ENCODE data around the gene LPCAT1.

Gene LPCAT1

DNA sequence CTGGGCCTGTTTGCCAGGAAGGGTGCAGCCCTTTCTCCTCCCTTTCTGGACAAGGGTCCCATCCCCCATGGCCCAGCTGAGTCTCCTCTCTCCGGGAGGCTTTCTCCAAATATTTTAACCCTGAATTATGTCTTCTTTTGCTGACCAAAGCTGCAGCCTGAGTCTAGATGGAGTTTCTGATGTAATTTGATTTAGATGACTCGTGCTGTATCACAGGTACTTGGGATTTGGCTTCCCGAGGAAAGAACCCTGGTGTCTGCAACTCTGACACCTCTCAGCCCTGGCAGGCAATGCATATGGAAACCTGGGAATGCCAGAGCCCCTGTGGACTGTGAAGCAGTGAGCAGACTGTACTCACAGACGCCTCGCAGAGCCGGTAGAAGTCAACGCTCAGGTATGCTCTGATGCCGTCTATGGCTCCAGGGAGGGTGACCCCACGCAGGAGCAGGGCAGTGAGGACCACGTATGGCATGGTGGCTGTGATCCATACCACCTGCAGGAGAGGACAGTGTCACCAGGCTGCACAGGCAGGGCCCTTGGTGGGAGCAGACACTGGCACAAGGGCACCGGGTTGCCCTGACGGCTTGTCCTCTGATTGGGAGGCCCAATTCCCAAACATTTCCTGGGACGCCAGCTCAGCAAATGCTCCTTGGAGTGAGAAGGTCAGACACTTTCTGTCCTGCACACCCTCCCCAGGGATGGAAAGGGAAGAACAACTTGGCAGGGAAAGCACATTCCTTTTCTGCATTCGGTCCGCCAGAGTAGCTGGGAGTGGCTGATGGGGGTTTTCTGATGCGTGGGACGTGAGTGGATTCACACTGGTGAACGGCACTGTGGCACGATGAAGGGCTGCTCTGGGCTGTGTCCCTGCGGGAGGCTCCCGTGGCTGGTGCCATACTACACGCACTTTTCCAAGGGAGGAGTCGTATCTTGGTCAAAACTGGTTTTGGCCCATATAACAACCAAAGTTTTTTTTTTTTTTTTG is 103.3 kb downstream of the LPCAT1 start:
- TF ChIP-seq, protein P1, sequence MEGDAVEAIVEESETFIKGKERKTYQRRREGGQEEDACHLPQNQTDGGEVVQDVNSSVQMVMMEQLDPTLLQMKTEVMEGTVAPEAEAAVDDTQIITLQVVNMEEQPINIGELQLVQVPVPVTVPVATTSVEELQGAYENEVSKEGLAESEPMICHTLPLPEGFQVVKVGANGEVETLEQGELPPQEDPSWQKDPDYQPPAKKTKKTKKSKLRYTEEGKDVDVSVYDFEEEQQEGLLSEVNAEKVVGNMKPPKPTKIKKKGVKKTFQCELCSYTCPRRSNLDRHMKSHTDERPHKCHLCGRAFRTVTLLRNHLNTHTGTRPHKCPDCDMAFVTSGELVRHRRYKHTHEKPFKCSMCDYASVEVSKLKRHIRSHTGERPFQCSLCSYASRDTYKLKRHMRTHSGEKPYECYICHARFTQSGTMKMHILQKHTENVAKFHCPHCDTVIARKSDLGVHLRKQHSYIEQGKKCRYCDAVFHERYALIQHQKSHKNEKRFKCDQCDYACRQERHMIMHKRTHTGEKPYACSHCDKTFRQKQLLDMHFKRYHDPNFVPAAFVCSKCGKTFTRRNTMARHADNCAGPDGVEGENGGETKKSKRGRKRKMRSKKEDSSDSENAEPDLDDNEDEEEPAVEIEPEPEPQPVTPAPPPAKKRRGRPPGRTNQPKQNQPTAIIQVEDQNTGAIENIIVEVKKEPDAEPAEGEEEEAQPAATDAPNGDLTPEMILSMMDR (conservative IDR thresholded peaks at IDR 0.05; ENCODE audit: control insufficient read depth, insufficient read depth, low read depth, low read length): no peak
- DNase-seq (ENCODE audit: low read depth): no peak
- no peak overlapping the region for H3K4me3 ChIP-seq (ENCODE audit: control insufficient read depth, low read depth, low read length)

DNA sequence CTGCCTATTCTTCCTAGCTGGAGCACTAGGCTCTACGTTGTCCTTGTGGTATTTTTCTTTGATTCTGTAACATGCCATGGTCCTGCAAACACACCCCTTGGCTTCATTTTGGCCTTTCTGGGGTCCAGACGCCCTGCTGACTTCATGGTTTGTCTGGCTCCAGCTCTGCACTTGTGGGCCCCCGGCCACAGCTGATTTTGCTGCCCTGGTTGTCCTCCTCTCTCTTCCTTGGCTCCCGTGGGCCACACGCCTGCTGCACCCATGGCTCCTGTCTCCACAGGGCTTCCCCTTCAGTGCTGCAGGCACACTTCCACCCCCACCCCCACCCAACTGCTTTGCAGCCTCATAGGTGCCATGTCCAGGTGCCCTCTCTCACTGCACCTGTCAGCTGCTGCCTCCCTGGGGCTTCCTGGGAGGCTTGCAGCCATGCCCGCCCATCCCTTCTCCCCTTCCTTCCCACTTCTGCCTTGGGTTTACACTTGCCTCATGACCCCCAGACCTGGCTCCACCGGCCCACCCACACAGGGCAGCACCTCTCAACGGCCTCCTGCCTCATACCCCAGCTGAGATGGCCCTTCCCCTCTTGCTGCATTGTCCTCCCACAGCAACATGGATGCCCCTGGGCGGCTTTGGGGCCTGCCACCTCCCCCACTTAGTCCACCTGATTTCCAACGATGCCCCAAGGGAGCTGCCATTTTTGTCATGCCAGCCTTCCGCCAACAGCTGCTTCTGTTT is 104.1 kb downstream of the LPCAT1 start:
- H3K4me3 ChIP-seq (ENCODE audit: control insufficient read depth, low read depth, low read length): no peak overlapping the region
- no peak for DNase-seq (ENCODE audit: low read depth)
- TF ChIP-seq, protein P1 (conservative IDR thresholded peaks at IDR 0.05; ENCODE audit: control insufficient read depth, insufficient read depth, low read depth, low read length): no peak

DNA sequence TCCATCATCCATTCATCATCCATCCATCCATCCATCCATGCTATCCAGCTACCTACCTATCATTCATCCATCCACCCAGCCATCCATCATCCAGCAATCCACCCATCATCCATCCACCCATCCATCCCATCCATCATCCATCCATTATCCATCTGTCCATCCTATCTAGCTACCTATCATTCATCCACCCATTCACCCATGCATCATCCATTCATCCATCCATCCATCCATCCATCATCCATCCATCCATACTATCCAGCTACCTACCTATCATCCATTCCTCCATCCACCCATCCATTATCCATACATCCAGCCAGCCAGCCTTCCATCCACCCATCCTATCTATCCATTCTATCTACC is 104.9 kb downstream of the LPCAT1 start:
- no peak overlapping the region for H3K4me3 ChIP-seq (ENCODE audit: control insufficient read depth, low read depth, low read length)
- no peak for DNase-seq (ENCODE audit: low read depth)
- TF ChIP-seq, protein P1 (conservative IDR thresholded peaks at IDR 0.05; ENCODE audit: control insufficient read depth, insufficient read depth, low read depth, low read length): no peak

GRCh38 chr5:1418238-1418920 is 105.4 kb downstream of the LPCAT1 start:
- TF ChIP-seq, protein P1 (conservative IDR thresholded peaks at IDR 0.05; ENCODE audit: control insufficient read depth, insufficient read depth, low read depth, low read length): no peak
- H3K4me3 ChIP-seq (ENCODE audit: control insufficient read depth, low read depth, low read length): no peak overlapping the region
- DNase-seq (ENCODE audit: low read depth): no peak

GRCh38 chr5:1417586-1418225 is 106.1 kb downstream of the LPCAT1 start:
- DNase-seq (ENCODE audit: low read depth): no peak
- H3K4me3 ChIP-seq (ENCODE audit: control insufficient read depth, low read depth, low read length): no peak overlapping the region
- TF ChIP-seq, protein P1 (conservative IDR thresholded peaks at IDR 0.05; ENCODE audit: control insufficient read depth, insufficient read depth, low read depth, low read length): no peak

DNA sequence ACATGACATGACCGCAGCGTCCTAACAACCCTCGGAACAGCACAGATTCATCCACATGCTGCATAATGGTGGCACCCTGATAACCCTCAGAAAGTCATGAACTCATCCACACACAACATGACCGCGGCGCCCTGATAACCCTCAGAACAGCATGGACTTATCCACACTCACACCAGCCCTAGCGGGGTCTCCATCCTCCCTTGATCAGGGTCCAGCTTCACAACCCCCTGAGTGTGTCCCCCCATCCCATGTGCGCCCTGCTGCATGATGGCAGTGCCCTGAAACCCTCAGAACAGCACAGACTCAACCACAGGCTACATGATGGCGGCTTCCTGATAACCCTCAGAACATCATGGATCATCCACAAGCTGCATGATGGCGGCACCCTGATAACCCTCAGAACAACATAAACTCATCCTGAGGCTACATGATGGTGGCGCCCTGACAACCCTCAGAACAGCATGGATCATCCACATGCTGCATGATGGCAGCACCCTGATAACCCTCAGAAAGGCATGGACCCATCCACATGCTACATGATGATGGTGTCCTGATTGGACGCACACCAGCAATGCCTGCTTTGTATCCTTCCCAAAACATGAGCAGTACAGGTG is 106.8 kb downstream of the LPCAT1 start:
- no peak overlapping the region for H3K4me3 ChIP-seq (ENCODE audit: control insufficient read depth, low read depth, low read length)
- no peak for DNase-seq (ENCODE audit: low read depth)
- TF ChIP-seq, protein P1 (conservative IDR thresholded peaks at IDR 0.05; ENCODE audit: control insufficient read depth, insufficient read depth, low read depth, low read length): no peak

Measured in fibroblast of mammary gland (primary cell).